GM12801 (cell line): ENCODE data around the gene FKBP14.

Experiments
- TF ChIP-seq, protein P1 (sequence below): IDR thresholded peaks from one replicate; pipeline ENCODE4 v1.5.1; 2011; ENCODE audit warnings: control low read depth; ENCODE audit not compliant: insufficient read length; ENCODE audit errors: extremely low read depth

Gene FKBP14

DNA sequence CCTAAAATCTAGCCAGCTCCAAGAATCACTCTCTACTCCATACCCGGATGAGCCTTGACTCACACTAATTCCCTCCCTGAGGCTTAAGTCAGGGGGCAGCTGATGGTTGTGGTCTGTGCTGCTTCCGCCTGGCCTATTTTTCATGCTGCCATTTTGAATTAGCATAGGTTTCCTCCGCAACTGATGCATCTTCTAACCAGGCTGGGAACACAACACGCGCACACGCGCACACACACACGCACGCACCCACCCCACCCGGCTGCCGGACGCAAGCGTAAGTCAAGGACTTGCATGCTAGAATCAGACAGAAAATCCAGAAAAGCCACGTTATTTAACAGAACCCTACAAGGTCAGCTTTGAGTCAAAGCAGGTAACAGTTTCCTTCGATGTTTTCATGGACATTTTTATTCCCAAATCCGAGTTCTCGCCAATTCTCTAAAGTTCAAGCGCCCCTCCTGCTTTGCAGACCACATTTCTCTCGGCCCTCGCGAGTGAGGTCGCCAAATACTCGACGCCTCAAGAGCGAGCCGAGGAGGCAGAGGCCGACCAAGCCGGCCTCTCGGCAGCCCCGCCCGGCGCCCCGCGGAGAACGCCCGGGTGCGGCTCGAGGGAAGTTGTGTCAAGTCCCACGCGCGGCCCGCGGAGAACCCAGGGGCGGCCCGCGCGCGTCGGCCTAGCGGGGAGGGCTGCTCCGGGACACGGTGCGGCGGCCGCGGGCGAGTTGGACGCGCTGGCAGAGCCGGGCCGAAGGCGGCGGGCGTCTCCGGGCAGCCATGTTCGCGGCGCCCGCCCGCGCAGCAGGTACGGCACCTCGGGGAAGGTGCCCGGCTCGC, 37.9 kb downstream of the FKBP14 start:
- TF ChIP-seq, protein P1, sequence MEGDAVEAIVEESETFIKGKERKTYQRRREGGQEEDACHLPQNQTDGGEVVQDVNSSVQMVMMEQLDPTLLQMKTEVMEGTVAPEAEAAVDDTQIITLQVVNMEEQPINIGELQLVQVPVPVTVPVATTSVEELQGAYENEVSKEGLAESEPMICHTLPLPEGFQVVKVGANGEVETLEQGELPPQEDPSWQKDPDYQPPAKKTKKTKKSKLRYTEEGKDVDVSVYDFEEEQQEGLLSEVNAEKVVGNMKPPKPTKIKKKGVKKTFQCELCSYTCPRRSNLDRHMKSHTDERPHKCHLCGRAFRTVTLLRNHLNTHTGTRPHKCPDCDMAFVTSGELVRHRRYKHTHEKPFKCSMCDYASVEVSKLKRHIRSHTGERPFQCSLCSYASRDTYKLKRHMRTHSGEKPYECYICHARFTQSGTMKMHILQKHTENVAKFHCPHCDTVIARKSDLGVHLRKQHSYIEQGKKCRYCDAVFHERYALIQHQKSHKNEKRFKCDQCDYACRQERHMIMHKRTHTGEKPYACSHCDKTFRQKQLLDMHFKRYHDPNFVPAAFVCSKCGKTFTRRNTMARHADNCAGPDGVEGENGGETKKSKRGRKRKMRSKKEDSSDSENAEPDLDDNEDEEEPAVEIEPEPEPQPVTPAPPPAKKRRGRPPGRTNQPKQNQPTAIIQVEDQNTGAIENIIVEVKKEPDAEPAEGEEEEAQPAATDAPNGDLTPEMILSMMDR = no peak

- TF ChIP-seq, protein P1 = no peak
Observed at GRCh38 chr7:29987811-29988317, 38.6 kb downstream of the FKBP14 start.

DNA sequence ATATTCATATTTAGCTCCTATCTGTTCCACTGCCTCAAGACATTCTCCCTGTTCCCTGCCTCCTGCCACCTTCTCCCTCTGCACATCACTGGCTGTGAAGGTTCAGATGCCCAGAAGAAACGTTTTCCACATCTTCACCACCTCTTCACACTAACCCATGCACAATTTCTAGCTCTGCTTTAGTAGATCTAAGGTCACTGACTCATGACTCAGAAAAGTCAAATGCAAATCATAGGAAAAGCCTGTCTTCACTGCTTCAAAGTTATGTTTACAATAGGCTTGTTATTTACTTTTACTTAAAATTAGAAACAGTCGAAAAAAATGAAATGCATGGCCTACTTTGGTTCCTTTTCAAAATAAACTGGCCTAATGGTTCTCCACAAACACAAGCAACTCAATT, 39.4 kb downstream of the FKBP14 start:
- TF ChIP-seq, protein P1 = no peak

- TF ChIP-seq, protein P1 = no peak
Observed at GRCh38 chr7:29980151-29980550, 46.4 kb downstream of the FKBP14 start.

- TF ChIP-seq, protein P1 = no peak
Observed at GRCh38 chr7:29977886-29978651, 48.4 kb downstream of the FKBP14 start.

GRCh38 chr7:29976673-29977415, 49.7 kb downstream of the FKBP14 start:
- TF ChIP-seq, protein P1 = no peak

- TF ChIP-seq, protein P1 = no peak
Observed at GRCh38 chr7:29976266-29976665, 50.2 kb downstream of the FKBP14 start.
